Measurements from ENCODE around the gene SLC9A9.

GRCh38 chr3:143382816-143383215, 465.5 kb downstream of the SLC9A9 start:
- TF ChIP-seq EP300 (IDR thresholded peaks at IDR 0.05; ENCODE audit: low read depth) (no peak), POLR2A (IDR thresholded peaks at IDR 0.05) (no peak)

All from transverse colon (tissue), 1 donor.